Measurements from ENCODE around the gene GLYR1.

GLYR1 gene

DNA sequence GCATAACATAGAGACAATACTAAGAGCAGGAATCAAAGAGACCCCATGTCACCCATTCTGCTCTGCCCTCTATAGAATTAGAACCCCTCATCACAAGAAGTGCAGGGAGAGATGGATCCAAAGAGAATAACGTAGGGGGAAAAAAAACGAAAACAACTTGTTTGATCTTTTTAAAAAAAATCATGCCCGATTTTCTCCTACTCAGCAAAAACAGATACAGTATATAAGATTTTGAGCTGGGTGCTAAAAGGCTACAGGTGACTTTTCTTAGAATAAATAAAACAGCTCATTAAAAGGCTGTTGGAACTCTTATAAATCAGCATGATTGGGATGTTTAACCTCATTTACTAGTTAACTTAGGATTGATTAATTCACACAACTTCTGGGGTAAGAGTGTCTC lies 17.6 kb upstream of the GLYR1 start (continued):
- no peak for TF ChIP-seq ZNF292 (tag by site-specific recombination; IDR thresholded peaks at IDR 0.05; ENCODE audit: borderline replicate concordance, low read depth)
- no peak for TF ChIP-seq ZNF792 (tag by site-specific recombination; IDR thresholded peaks at IDR 0.05)
- TF ChIP-seq SP7 (tag by site-specific recombination; IDR thresholded peaks at IDR 0.05): no peak

DNA sequence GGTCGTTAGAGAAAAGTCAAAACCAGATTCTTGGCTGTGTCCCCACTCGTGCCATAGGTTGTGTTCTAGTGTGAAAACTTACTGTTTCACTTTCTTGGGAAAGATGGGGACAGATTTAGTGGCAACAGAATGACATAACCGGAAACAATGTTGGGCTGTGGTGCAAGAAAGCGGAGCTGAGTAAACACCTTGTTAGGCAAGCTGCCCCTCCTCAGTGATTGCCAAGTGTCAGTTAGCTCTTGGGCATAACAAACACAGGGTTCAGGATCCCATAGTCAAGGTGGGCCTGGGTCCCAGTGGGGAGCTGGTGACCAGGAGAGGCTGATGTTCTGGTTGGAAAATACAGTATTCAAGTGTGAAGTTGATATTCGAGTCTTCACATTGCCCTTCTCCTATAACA lies 15.6 kb upstream of the GLYR1 start:
- POLR2A ChIA-PET: interaction anchor here (1.1 kb wide), 1 partner anchor 14 kb away, joined by 3 read pairs; no protein-coding TSS in a partner anchor
- no peaks in the 10 kb centered on the region for H3K9me3 ChIP-seq (ENCODE audit: control insufficient read depth, insufficient read depth, low read depth, low read length)
- H3K27ac ChIP-seq (ENCODE audit: extremely low read depth, low read depth, low read length): no peak overlapping the region
- TF ChIP-seq ZNF791 (tag by site-specific recombination; IDR thresholded peaks at IDR 0.05): no peak
- no peak for TF ChIP-seq ZNF280C (tag by site-specific recombination; IDR thresholded peaks at IDR 0.05)
- TF ChIP-seq ZNF292 (tag by site-specific recombination; IDR thresholded peaks at IDR 0.05; ENCODE audit: borderline replicate concordance, low read depth): no peak
- TF ChIP-seq GLIS2 (tag by site-specific recombination; IDR thresholded peaks at IDR 0.05): no peak
- TF ChIP-seq ZNF629 (tag by site-specific recombination; IDR thresholded peaks at IDR 0.05): no peak
- H3K4me3 ChIP-seq (ENCODE audit: low read depth, low read length): no peak overlapping the region
- H3K36me3 ChIP-seq (ENCODE audit: control insufficient read depth in 2 of 2, insufficient read depth in 1 of 2, low read length in 2 of 2): peaks cover 8 to 73% of the 10 kb centered on the region in 2 experiments
- no peaks in the 10 kb centered on the region for H3K4me1 ChIP-seq (ENCODE audit: control insufficient read depth, insufficient read depth, low read length)
- CTCF ChIA-PET: interaction anchor here (1.1 kb wide), 2 partner anchors 11 to 93 kb away, joined by 3 to 7 read pairs; no protein-coding TSS in a partner anchor

GRCh38 chr16:4860727-4861342 lies 13.7 kb upstream of the GLYR1 start:
- H3K9me3 ChIP-seq (ENCODE audit: control insufficient read depth, insufficient read depth, low read depth, low read length): no peaks in the 10 kb centered on the region
- CTCF ChIA-PET: no interaction called here
- no peaks in the 10 kb centered on the region for H3K4me1 ChIP-seq (ENCODE audit: control insufficient read depth, insufficient read depth, low read length)
- no peak overlapping the region for H3K27ac ChIP-seq (ENCODE audit: extremely low read depth, low read depth, low read length)
- TF ChIP-seq ZNF560 (tag by site-specific recombination; IDR thresholded peaks at IDR 0.05; ENCODE audit: borderline replicate concordance): no peak
- TF ChIP-seq, protein P1, sequence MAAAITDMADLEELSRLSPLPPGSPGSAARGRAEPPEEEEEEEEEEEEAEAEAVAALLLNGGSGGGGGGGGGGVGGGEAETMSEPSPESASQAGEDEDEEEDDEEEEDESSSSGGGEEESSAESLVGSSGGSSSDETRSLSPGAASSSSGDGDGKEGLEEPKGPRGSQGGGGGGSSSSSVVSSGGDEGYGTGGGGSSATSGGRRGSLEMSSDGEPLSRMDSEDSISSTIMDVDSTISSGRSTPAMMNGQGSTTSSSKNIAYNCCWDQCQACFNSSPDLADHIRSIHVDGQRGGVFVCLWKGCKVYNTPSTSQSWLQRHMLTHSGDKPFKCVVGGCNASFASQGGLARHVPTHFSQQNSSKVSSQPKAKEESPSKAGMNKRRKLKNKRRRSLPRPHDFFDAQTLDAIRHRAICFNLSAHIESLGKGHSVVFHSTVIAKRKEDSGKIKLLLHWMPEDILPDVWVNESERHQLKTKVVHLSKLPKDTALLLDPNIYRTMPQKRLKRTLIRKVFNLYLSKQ (tag by site-specific recombination; IDR thresholded peaks at IDR 0.05; ENCODE audit: borderline replicate concordance): no peak
- TF ChIP-seq ZNF266 (tag by site-specific recombination; IDR thresholded peaks at IDR 0.05; ENCODE audit: low read depth): no peak
- TF ChIP-seq ZNF473 (tag by site-specific recombination; IDR thresholded peaks at IDR 0.05): no peak
- no peak for TF ChIP-seq ZNF311 (tag by site-specific recombination; IDR thresholded peaks at IDR 0.05; ENCODE audit: borderline replicate concordance)
- no peak for TF ChIP-seq ZNF510 (tag by site-specific recombination; IDR thresholded peaks at IDR 0.05; ENCODE audit: insufficient replicate concordance)
- no peak for TF ChIP-seq REPIN1 (tag by site-specific recombination; IDR thresholded peaks at IDR 0.05; ENCODE audit: low read depth)
- TF ChIP-seq, protein P2, sequence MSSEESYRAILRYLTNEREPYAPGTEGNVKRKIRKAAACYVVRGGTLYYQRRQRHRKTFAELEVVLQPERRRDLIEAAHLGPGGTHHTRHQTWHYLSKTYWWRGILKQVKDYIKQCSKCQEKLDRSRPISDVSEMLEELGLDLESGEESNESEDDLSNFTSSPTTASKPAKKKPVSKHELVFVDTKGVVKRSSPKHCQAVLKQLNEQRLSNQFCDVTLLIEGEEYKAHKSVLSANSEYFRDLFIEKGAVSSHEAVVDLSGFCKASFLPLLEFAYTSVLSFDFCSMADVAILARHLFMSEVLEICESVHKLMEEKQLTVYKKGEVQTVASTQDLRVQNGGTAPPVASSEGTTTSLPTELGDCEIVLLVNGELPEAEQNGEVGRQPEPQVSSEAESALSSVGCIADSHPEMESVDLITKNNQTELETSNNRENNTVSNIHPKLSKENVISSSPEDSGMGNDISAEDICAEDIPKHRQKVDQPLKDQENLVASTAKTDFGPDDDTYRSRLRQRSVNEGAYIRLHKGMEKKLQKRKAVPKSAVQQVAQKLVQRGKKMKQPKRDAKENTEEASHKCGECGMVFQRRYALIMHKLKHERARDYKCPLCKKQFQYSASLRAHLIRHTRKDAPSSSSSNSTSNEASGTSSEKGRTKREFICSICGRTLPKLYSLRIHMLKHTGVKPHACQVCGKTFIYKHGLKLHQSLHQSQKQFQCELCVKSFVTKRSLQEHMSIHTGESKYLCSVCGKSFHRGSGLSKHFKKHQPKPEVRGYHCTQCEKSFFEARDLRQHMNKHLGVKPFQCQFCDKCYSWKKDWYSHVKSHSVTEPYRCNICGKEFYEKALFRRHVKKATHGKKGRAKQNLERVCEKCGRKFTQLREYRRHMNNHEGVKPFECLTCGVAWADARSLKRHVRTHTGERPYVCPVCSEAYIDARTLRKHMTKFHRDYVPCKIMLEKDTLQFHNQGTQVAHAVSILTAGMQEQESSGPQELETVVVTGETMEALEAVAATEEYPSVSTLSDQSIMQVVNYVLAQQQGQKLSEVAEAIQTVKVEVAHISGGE (tag by site-specific recombination; conservative IDR thresholded peaks at IDR 0.05; ENCODE audit: low read depth): no peak
- TF ChIP-seq ZNF624 (tag by site-specific recombination; IDR thresholded peaks at IDR 0.05): no peak
- TF ChIP-seq, protein P3, sequence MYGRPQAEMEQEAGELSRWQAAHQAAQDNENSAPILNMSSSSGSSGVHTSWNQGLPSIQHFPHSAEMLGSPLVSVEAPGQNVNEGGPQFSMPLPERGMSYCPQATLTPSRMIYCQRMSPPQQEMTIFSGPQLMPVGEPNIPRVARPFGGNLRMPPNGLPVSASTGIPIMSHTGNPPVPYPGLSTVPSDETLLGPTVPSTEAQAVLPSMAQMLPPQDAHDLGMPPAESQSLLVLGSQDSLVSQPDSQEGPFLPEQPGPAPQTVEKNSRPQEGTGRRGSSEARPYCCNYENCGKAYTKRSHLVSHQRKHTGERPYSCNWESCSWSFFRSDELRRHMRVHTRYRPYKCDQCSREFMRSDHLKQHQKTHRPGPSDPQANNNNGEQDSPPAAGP (tag by site-specific recombination; IDR thresholded peaks at IDR 0.05): no peak
- TF ChIP-seq ZNF76 (tag by site-specific recombination; IDR thresholded peaks at IDR 0.05; ENCODE audit: borderline replicate concordance, low read depth): no peak
- no peak for TF ChIP-seq ZNF677 (tag by site-specific recombination; IDR thresholded peaks at IDR 0.05)
- POLR2A ChIA-PET: no interaction called here
- H3K4me3 ChIP-seq (ENCODE audit: low read depth, low read length): no peak overlapping the region
- peaks cover 8 to 79% of the 10 kb centered on the region in 2 experiments for H3K36me3 ChIP-seq (ENCODE audit: control insufficient read depth in 2 of 2, insufficient read depth in 1 of 2, low read length in 2 of 2)
